ENCODE measurements around the gene NTRK3.
"Not testable (repeated sequence)": the region's sequence is repeated elsewhere in the genome, so short reads cannot be mapped to it uniquely, and the experiment has no call there.

Gene NTRK3

GRCh38 chr15:88072598-88073390, 183.7 kb downstream of the NTRK3 start:
- H3K36me3 ChIP-seq (ENCODE audit: control insufficient read depth, insufficient read depth, low read length): no peaks in the 10 kb centered on the region
- WGBS, 2 experiments: 65 to 69% methylated on average over 6 of the region's 6 CpGs

GRCh38 chr15:88072133-88072532, 184.4 kb downstream of the NTRK3 start:
- H3K9me3 ChIP-seq (ENCODE audit: control insufficient read depth, low read length); H3K27me3 ChIP-seq (ENCODE audit: control insufficient read depth, insufficient read depth, low read length, poor library complexity, severe bottlenecking); H3K4me3 ChIP-seq (ENCODE audit: insufficient read depth, low read depth, low read length); H3K4me1 ChIP-seq (ENCODE audit: control insufficient read depth, insufficient read depth, low read length); H3K36me3 ChIP-seq (ENCODE audit: control insufficient read depth, insufficient read depth, low read length); H3K27ac ChIP-seq (ENCODE audit: insufficient read depth, low read depth, low read length, poor library complexity, severe bottlenecking): not testable (repeated sequence)
- WGBS, 2 experiments: 89 to 91% methylated on average over 9 of the region's 9 CpGs

More at GRCh38 chr15:88072598-88073390, 183.7 kb downstream of the NTRK3 start:
- Histone ChIP-seq H3K4me3 (ENCODE audit: insufficient read depth, low read depth, low read length) (no peak overlapping the region), H3K4me1 (ENCODE audit: control insufficient read depth, insufficient read depth, low read length) (peaks cover 4% of the 10 kb centered on the region), H3K27me3 (ENCODE audit: control insufficient read depth, insufficient read depth, low read length, poor library complexity, severe bottlenecking) (no peaks in the 10 kb centered on the region), H3K9me3 (ENCODE audit: control insufficient read depth, low read length) (no peaks in the 10 kb centered on the region), H3K27ac (ENCODE audit: insufficient read depth, low read depth, low read length, poor library complexity, severe bottlenecking) (no peak overlapping the region)

- Histone ChIP-seq H3K4me3 (ENCODE audit: insufficient read depth, low read depth, low read length) (no peak overlapping the region), H3K27me3 (ENCODE audit: control insufficient read depth, insufficient read depth, low read length, poor library complexity, severe bottlenecking) (no peaks in the 10 kb centered on the region)
- WGBS, 2 experiments: 86 to 88% methylated on average over 6 of the region's 6 CpGs
Observed at GRCh38 chr15:88071141-88071540, 185.4 kb downstream of the NTRK3 start.

GRCh38 chr15:88069561-88069960, 187.0 kb downstream of the NTRK3 start:
- no peaks in the 10 kb centered on the region for H3K9me3 ChIP-seq (ENCODE audit: control insufficient read depth, low read length)
- WGBS, 2 experiments: 91 to 97% methylated on average over 6 of the region's 6 CpGs

More at GRCh38 chr15:88071141-88071540, 185.4 kb downstream of the NTRK3 start:
- no peaks in the 10 kb centered on the region for H3K9me3 ChIP-seq (ENCODE audit: control insufficient read depth, low read length)
- H3K4me1 ChIP-seq (ENCODE audit: control insufficient read depth, insufficient read depth, low read length): peaks cover 4% of the 10 kb centered on the region
- no peaks in the 10 kb centered on the region for H3K36me3 ChIP-seq (ENCODE audit: control insufficient read depth, insufficient read depth, low read length)
- H3K27ac ChIP-seq (ENCODE audit: insufficient read depth, low read depth, low read length, poor library complexity, severe bottlenecking): no peak overlapping the region

GRCh38 chr15:88067331-88067685, 189.2 kb downstream of the NTRK3 start:
- Histone ChIP-seq H3K27ac (ENCODE audit: insufficient read depth, low read depth, low read length, poor library complexity, severe bottlenecking) (no peak overlapping the region), H3K4me3 (ENCODE audit: insufficient read depth, low read depth, low read length) (no peak overlapping the region), H3K36me3 (ENCODE audit: control insufficient read depth, insufficient read depth, low read length) (no peaks in the 10 kb centered on the region), H3K27me3 (ENCODE audit: control insufficient read depth, insufficient read depth, low read length, poor library complexity, severe bottlenecking) (no peaks in the 10 kb centered on the region), H3K4me1 (ENCODE audit: control insufficient read depth, insufficient read depth, low read length) (peaks cover 4% of the 10 kb centered on the region), H3K9me3 (ENCODE audit: control insufficient read depth, low read length) (no peaks in the 10 kb centered on the region)
- 83 to 89% methylated on average over 3 of the region's 3 CpGs for WGBS, 2 experiments

More at GRCh38 chr15:88069561-88069960, 187.0 kb downstream of the NTRK3 start:
- Histone ChIP-seq H3K36me3 (ENCODE audit: control insufficient read depth, insufficient read depth, low read length) (no peaks in the 10 kb centered on the region), H3K27ac (ENCODE audit: insufficient read depth, low read depth, low read length, poor library complexity, severe bottlenecking) (no peak overlapping the region), H3K27me3 (ENCODE audit: control insufficient read depth, insufficient read depth, low read length, poor library complexity, severe bottlenecking) (no peaks in the 10 kb centered on the region), H3K4me3 (ENCODE audit: insufficient read depth, low read depth, low read length) (no peak overlapping the region), H3K4me1 (ENCODE audit: control insufficient read depth, insufficient read depth, low read length) (peaks cover 4% of the 10 kb centered on the region)

- H3K27ac ChIP-seq (ENCODE audit: insufficient read depth, low read depth, low read length, poor library complexity, severe bottlenecking): no peak overlapping the region
- no peaks in the 10 kb centered on the region for H3K36me3 ChIP-seq (ENCODE audit: control insufficient read depth, insufficient read depth, low read length)
- WGBS, 2 experiments: 68% methylated on average over 4 of the region's 4 CpGs
Observed at GRCh38 chr15:88066636-88067330, 189.8 kb downstream of the NTRK3 start.

GRCh38 chr15:88061452-88061851, 195.1 kb downstream of the NTRK3 start:
- Histone ChIP-seq H3K27ac (ENCODE audit: insufficient read depth, low read depth, low read length, poor library complexity, severe bottlenecking) (no peak overlapping the region), H3K27me3 (ENCODE audit: control insufficient read depth, insufficient read depth, low read length, poor library complexity, severe bottlenecking) (no peaks in the 10 kb centered on the region), H3K4me3 (ENCODE audit: insufficient read depth, low read depth, low read length) (no peak overlapping the region), H3K9me3 (ENCODE audit: control insufficient read depth, low read length) (no peaks in the 10 kb centered on the region), H3K36me3 (ENCODE audit: control insufficient read depth, insufficient read depth, low read length) (no peaks in the 10 kb centered on the region), H3K4me1 (ENCODE audit: control insufficient read depth, insufficient read depth, low read length) (no peaks in the 10 kb centered on the region)
- 94 to 95% methylated on average over 10 of the region's 10 CpGs for WGBS, 2 experiments

More at GRCh38 chr15:88066636-88067330, 189.8 kb downstream of the NTRK3 start:
- Histone ChIP-seq H3K4me3 (ENCODE audit: insufficient read depth, low read depth, low read length) (no peak overlapping the region), H3K27me3 (ENCODE audit: control insufficient read depth, insufficient read depth, low read length, poor library complexity, severe bottlenecking) (no peaks in the 10 kb centered on the region), H3K4me1 (ENCODE audit: control insufficient read depth, insufficient read depth, low read length) (peaks cover 4% of the 10 kb centered on the region), H3K9me3 (ENCODE audit: control insufficient read depth, low read length) (no peaks in the 10 kb centered on the region)

- no peaks in the 10 kb centered on the region for H3K36me3 ChIP-seq (ENCODE audit: control insufficient read depth, insufficient read depth, low read length)
- no peaks in the 10 kb centered on the region for H3K9me3 ChIP-seq (ENCODE audit: control insufficient read depth, low read length)
- no peak overlapping the region for H3K4me3 ChIP-seq (ENCODE audit: insufficient read depth, low read depth, low read length)
- H3K4me1 ChIP-seq (ENCODE audit: control insufficient read depth, insufficient read depth, low read length): no peaks in the 10 kb centered on the region
- H3K27ac ChIP-seq (ENCODE audit: insufficient read depth, low read depth, low read length, poor library complexity, severe bottlenecking): no peak overlapping the region
- WGBS, 2 experiments: 87 to 88% methylated on average over 4 of the region's 4 CpGs
- no peaks in the 10 kb centered on the region for H3K27me3 ChIP-seq (ENCODE audit: control insufficient read depth, insufficient read depth, low read length, poor library complexity, severe bottlenecking)
Observed at GRCh38 chr15:88060383-88060782, 196.2 kb downstream of the NTRK3 start.

GRCh38 chr15:88057836-88058235, 198.7 kb downstream of the NTRK3 start:
- Histone ChIP-seq H3K9me3 (ENCODE audit: control insufficient read depth, low read length) (no peaks in the 10 kb centered on the region), H3K27ac (ENCODE audit: insufficient read depth, low read depth, low read length, poor library complexity, severe bottlenecking) (no peak overlapping the region), H3K4me3 (ENCODE audit: insufficient read depth, low read depth, low read length) (no peak overlapping the region), H3K4me1 (ENCODE audit: control insufficient read depth, insufficient read depth, low read length) (no peaks in the 10 kb centered on the region), H3K36me3 (ENCODE audit: control insufficient read depth, insufficient read depth, low read length) (no peaks in the 10 kb centered on the region), H3K27me3 (ENCODE audit: control insufficient read depth, insufficient read depth, low read length, poor library complexity, severe bottlenecking) (no peaks in the 10 kb centered on the region)
- WGBS, 2 experiments: 78 to 82% methylated on average over 9 of the region's 9 CpGs

- Histone ChIP-seq H3K4me1 (ENCODE audit: control insufficient read depth, insufficient read depth, low read length) (no peaks in the 10 kb centered on the region), H3K27ac (ENCODE audit: insufficient read depth, low read depth, low read length, poor library complexity, severe bottlenecking) (no peak overlapping the region), H3K36me3 (ENCODE audit: control insufficient read depth, insufficient read depth, low read length) (no peaks in the 10 kb centered on the region), H3K9me3 (ENCODE audit: control insufficient read depth, low read length) (no peaks in the 10 kb centered on the region), H3K27me3 (ENCODE audit: control insufficient read depth, insufficient read depth, low read length, poor library complexity, severe bottlenecking) (no peaks in the 10 kb centered on the region), H3K4me3 (ENCODE audit: insufficient read depth, low read depth, low read length) (no peak overlapping the region)
- WGBS, 2 experiments: 89 to 91% methylated on average over 1 of the region's 1 CpG
Observed at GRCh38 chr15:88049506-88049905, 207.0 kb downstream of the NTRK3 start.
